K562 (cell line): ENCODE results near the gene TBX1. TPM values are rescaled to one million over a fixed set of nuclear protein-coding genes. Genes with fewer than 3 reads are reported as not detected.

Experiments
- ARHGAP35 ChIP-seq: fragments of 450-650 bp; IDR thresholded peaks from 2 replicates; pipeline ENCODE4 v1.6.1; 2018; ENCODE audit not compliant: partially characterized antibody
- E2F6 ChIP-seq, 2 experiments: IDR thresholded peaks; 2 replicates each; pipeline ENCODE4 v1.6.1; 2011; ENCODE audit warnings: borderline replicate concordance in 1 of 2, control low read depth in 1 of 2, low read depth in 1 of 2, low read length in 1 of 2, mild to moderate bottlenecking in 1 of 2, mixed read lengths in 1 of 2, moderate library complexity in 1 of 2; ENCODE audit not compliant: insufficient read depth in 1 of 2, insufficient read length in 1 of 2, poor library complexity in 1 of 2, severe bottlenecking in 1 of 2; ENCODE audit errors: extremely low read depth in 1 of 2
- GATAD2A ChIP-seq: fragments of 450-650 bp; IDR thresholded peaks from 2 replicates; pipeline ENCODE4 v1.6.1; 2017
- HDAC6 ChIP-seq: IDR thresholded peaks from 2 replicates; pipeline ENCODE4 v1.6.1; 2012; ENCODE audit warnings: low read depth, mild to moderate bottlenecking, control low read depth, inconsistent platforms, low read length, moderate library complexity
- KDM5B ChIP-seq: fragments of 200-600 bp; sonication (generic); IDR thresholded peaks from 2 replicates; pipeline ENCODE4 v1.6.1; 2012; ENCODE audit warnings: low read depth, mild to moderate bottlenecking, moderate library complexity, low read length, control low read depth, inconsistent platforms; ENCODE audit not compliant: insufficient replicate concordance
- PHB2 ChIP-seq: fragments of 450-650 bp; IDR thresholded peaks from 2 replicates; pipeline ENCODE4 v1.6.1; 2017; ENCODE audit warnings: low read depth
- PHF20 ChIP-seq: fragments of 450-650 bp; IDR thresholded peaks from 2 replicates; pipeline ENCODE4 v1.6.1; 2018; ENCODE audit not compliant: partially characterized antibody
- RBBP5 ChIP-seq: fragments of 200-600 bp; sonication (generic); IDR thresholded peaks from 2 replicates; pipeline ENCODE4 v1.6.1; 2012; ENCODE audit warnings: borderline replicate concordance, mild to moderate bottlenecking, low read length, control low read depth, inconsistent platforms; ENCODE audit not compliant: insufficient read depth, poor library complexity, severe bottlenecking
- RCOR1 ChIP-seq, 2 experiments: IDR thresholded peaks; 2 replicates each; pipeline ENCODE4 v1.6.1; 2012; ENCODE audit warnings: low read depth in 2 of 2, low read length in 2 of 2, borderline replicate concordance in 1 of 2, improper control_type of control experiment in 1 of 2
- SMAD1 ChIP-seq: fragments of 150-350 bp; IDR thresholded peaks from 2 replicates; pipeline ENCODE4 v1.6.1; 2014; ENCODE audit warnings: low read length, low read depth; ENCODE audit not compliant: partially characterized antibody
- TBL1XR1 ChIP-seq, 2 experiments: IDR thresholded peaks; 2 replicates each; pipeline ENCODE4 v1.6.1; 2012; ENCODE audit warnings: improper control_type of control experiment in 2 of 2, low read length in 2 of 2, mild to moderate bottlenecking in 1 of 2
- TRIM25 ChIP-seq: fragments of 450-650 bp; IDR thresholded peaks from 2 replicates; pipeline ENCODE4 v1.7.0; 2016; ENCODE audit warnings: borderline replicate concordance
- YY1 ChIP-seq, 3 experiments: IDR thresholded peaks; 2 replicates each; pipeline ENCODE4 v1.6.1; 2011; ENCODE audit warnings: low read length in 2 of 3, mild to moderate bottlenecking in 2 of 3, moderate library complexity in 2 of 3, borderline replicate concordance in 1 of 3, control low read depth in 1 of 3, low read depth in 1 of 3; ENCODE audit not compliant: insufficient read depth in 3 of 3, insufficient replicate concordance in 2 of 3, control insufficient read depth in 1 of 3, insufficient read length in 1 of 3; ENCODE audit errors: extremely low read depth in 1 of 3
- ZNF224 ChIP-seq: sonication (generic); formaldehyde crosslinking; IDR thresholded peaks from 2 replicates; pipeline ENCODE4 v1.8.0; 2022; ENCODE audit warnings: mild to moderate bottlenecking, missing genetic modification reagents
- ZNF384 ChIP-seq: IDR thresholded peaks from 2 replicates; pipeline ENCODE4 v1.6.1; 2012; ENCODE audit warnings: low read depth, low read length, improper control_type of control experiment
- polyA plus RNA-seq, 8 experiments: library from polyadenylated mRNA; depleted of rRNA in 4 of 8; stranded (reverse) in 5 of 8; unstranded in 3 of 8; fragments of >200 nt; fragmentation: Nextera tagmentation in 2 of 8; fragmentation: Illumina TruSeq in 1 of 8; extraction: Ambion mirVana in 2 of 8; extraction: Trizol in 1 of 8; gene quantifications; 2 replicates each; pipeline versions ENCODE4 v1.2.1 to v1.2.3, GENCODE V29; 2011 to 2014; ENCODE audit warnings: inconsistent platforms in 1 of 8, missing spikeins in 1 of 8
- total RNA-seq, 7 experiments: library from RNA; depleted of rRNA in 6 of 7; stranded (reverse); fragments of >200 nt in 6 of 7; fragmentation: Illumina TruSeq in 2 of 7; extraction: Trizol in 2 of 7; gene quantifications; 2 replicates each; pipeline versions ENCODE4 v1.2.1 to v1.2.3, GENCODE V29; 2011 to 2021; ENCODE audit warnings: low replicate concordance in 1 of 7

TBX1 gene
- total and polyA plus RNA-seq, 9 of the 15 experiments (the other 6 are each of a cell fraction or from before 2014, with no cell fraction given): 0.07 to 35.0 (median 3.9) TPM

GRCh38 chr22:19723983-19724827 is 36.4 kb upstream of the TBX1 start (continued):
- TF ChIP-seq HDAC6 (peak; percentile 96), TBL1XR1 (IDR thresholded peaks at IDR 0.05; ENCODE audit: low read length in 2 of 2) (peak; percentile 76 to 84), KDM5B (peak; percentile 34), ARHGAP35 (peak; percentile 81), RCOR1 (IDR thresholded peaks at IDR 0.05; ENCODE audit: borderline replicate concordance in 1 of 2, low read depth in 2 of 2, low read length in 2 of 2) (peak; percentile 51 to 91), PHF20 (peak; percentile 41), ZNF224 (no peak), YY1 (IDR thresholded peaks at IDR 0.05; ENCODE audit: borderline replicate concordance in 1 of 3, control insufficient read depth in 1 of 3, extremely low read depth in 1 of 3, insufficient read depth in 3 of 3, insufficient read length in 1 of 3, insufficient replicate concordance in 2 of 3, low read depth in 1 of 3, low read length in 2 of 3) (peak in 1 of 3 experiments; percentile 80), ZNF384 (peak; percentile 47; the same call in 1 of the 2 replicates), GATAD2A (no peak), TRIM25 (no peak), SMAD1 (peak; percentile 58), PHB2 (0 out of 2 replicates have a peak, but pooled peaks have one; percentile 47), RBBP5 (peak; percentile 77), E2F6 (IDR thresholded peaks at IDR 0.05; ENCODE audit: borderline replicate concordance in 1 of 2, extremely low read depth in 1 of 2, insufficient read depth in 1 of 2, insufficient read length in 1 of 2, low read depth in 1 of 2, low read length in 1 of 2, poor library complexity in 1 of 2, severe bottlenecking in 1 of 2) (peak; percentile 93 to 95)
